HL-60/S4 treated with retinoic acid at 250 ng/mL for 4 days and 3 days (cell line): ENCODE results near the gene CDC23.
"Not testable (repeated sequence)": the region's sequence is repeated elsewhere in the genome, so short reads cannot be mapped to it uniquely, and the experiment has no call there.

Source experiments
- in situ Hi-C: fragments of 300-500 bp; cut with MboI; formaldehyde crosslinking; loops from 2 replicates; pipeline ENCODE4 v1.7.0; 2022; ENCODE audit warnings: low sequenced_read_pairs

Gene CDC23

GRCh38 chr5:138213161-138214029 lies at the start of gene CDC23:
TSS of gene CDC23 (minus strand) at chr5:138213323. CDS start at chr5:138213312, 11 bp downstream.
- in situ Hi-C loops, result no loop called here

GRCh38 chr5:138258704-138259292 lies 45.7 kb upstream of the CDC23 start:
- in situ Hi-C loops, result no loop called here

- in situ Hi-C loops, result no loop called here
Observed at GRCh38 chr5:138257583-138257982, 44.5 kb upstream of the CDC23 start.

GRCh38 chr5:138252944-138253343 lies 39.8 kb upstream of the CDC23 start:
- in situ Hi-C loops, result no loop called here

- in situ Hi-C loops, result not testable (repeated sequence)
Observed at GRCh38 chr5:138247800-138248199, 34.7 kb upstream of the CDC23 start.

GRCh38 chr5:138246822-138247221 lies 33.7 kb upstream of the CDC23 start:
- in situ Hi-C loops, result no loop called here

GRCh38 chr5:138246334-138246733 lies 33.2 kb upstream of the CDC23 start:
- in situ Hi-C loops, result no loop called here

GRCh38 chr5:138245717-138246116 lies 32.6 kb upstream of the CDC23 start:
- in situ Hi-C loops, result no loop called here

- in situ Hi-C loops, result no loop called here
Observed at GRCh38 chr5:138243794-138244193, 30.7 kb upstream of the CDC23 start.

- in situ Hi-C loops, result no loop called here
Observed at GRCh38 chr5:138241688-138242571, 28.8 kb upstream of the CDC23 start.

- in situ Hi-C loops, result no loop called here
Observed at GRCh38 chr5:138240650-138241385, 27.7 kb upstream of the CDC23 start.

GRCh38 chr5:138238034-138238433 lies 24.9 kb upstream of the CDC23 start:
- in situ Hi-C loops, result no loop called here

- in situ Hi-C loops, result no loop called here
Observed at GRCh38 chr5:138234651-138235050, 21.5 kb upstream of the CDC23 start.

- in situ Hi-C loops, result no loop called here
Observed at GRCh38 chr5:138233280-138233679, 20.2 kb upstream of the CDC23 start.

GRCh38 chr5:138230981-138231589 lies 18.0 kb upstream of the CDC23 start:
- in situ Hi-C loops, result no loop called here

- in situ Hi-C loops, result no loop called here
Observed at GRCh38 chr5:138230261-138230660, 17.1 kb upstream of the CDC23 start.

- in situ Hi-C loops, result no loop called here
Observed at GRCh38 chr5:138229387-138229786, 16.3 kb upstream of the CDC23 start.

- in situ Hi-C loops, result no loop called here
Observed at GRCh38 chr5:138226910-138227309, 13.8 kb upstream of the CDC23 start.

- in situ Hi-C loops, result no loop called here
Observed at GRCh38 chr5:138224712-138225111, 11.6 kb upstream of the CDC23 start.

GRCh38 chr5:138223532-138223931 lies 10.4 kb upstream of the CDC23 start:
- in situ Hi-C loops, result no loop called here
